H1 (cell line): ENCODE data around the gene MRPS31. TPM values are rescaled to one million over a fixed set of nuclear protein-coding genes. Genes with fewer than 3 reads are reported as not detected.

ENCODE experiments used
- EGR1 ChIP-seq: IDR thresholded peaks from 2 replicates; pipeline ENCODE4 v1.6.1; 2011; ENCODE audit warnings: low read depth, low read length, borderline replicate concordance
- RNF2 ChIP-seq: fragments of 200-900, 300-1000 bp; sonication (generic); IDR thresholded peaks from 2 replicates; pipeline ENCODE4 v1.7.1; 2016; ENCODE audit warnings: borderline replicate concordance, low read depth, mild to moderate bottlenecking, antibody characterized with exemption, low read length; ENCODE audit not compliant: poor library complexity, severe bottlenecking; ENCODE audit errors: missing control alignments
- polyA plus RNA-seq, 7 experiments: library from polyadenylated mRNA; depleted of rRNA in 3 of 7; stranded (reverse) in 5 of 7; unstranded in 2 of 7; fragments of >200 nt in 5 of 7; fragments of 200-250 nt in 2 of 7; gene quantifications; 1 replicate in 5 of 7; 2 replicates in 1 of 7; 4 replicates in 1 of 7; pipeline versions ENCODE4 v1.2.1 to v1.2.3, GENCODE V29; 2011 to 2013; ENCODE audit warnings: missing spikeins in 2 of 7, mixed read lengths in 2 of 7
- total RNA-seq: library from RNA; stranded (reverse); fragmentation: NEBNext Ultra II Directional; extraction: Animal tissue kit (Norgen Biotek cat#: 25700); gene quantifications from 2 replicates; pipeline ENCODE4 v1.2.1, GENCODE V29; 2021
- TF ChIP-seq, protein P1 (sequence below): fragments of 300-600 bp; sonication (generic); IDR thresholded peaks from 2 replicates; pipeline ENCODE4 v1.7.1; 2012; ENCODE audit warnings: low read length, moderate library complexity, mild to moderate bottlenecking, inconsistent platforms; ENCODE audit not compliant: insufficient replicate concordance

The MRPS31 gene
- total and polyA plus RNA-seq, 2 of the 8 experiments (the other 6 are each of a cell fraction or from before 2014, with no cell fraction given) = 13.6 to 33.3 TPM

DNA sequence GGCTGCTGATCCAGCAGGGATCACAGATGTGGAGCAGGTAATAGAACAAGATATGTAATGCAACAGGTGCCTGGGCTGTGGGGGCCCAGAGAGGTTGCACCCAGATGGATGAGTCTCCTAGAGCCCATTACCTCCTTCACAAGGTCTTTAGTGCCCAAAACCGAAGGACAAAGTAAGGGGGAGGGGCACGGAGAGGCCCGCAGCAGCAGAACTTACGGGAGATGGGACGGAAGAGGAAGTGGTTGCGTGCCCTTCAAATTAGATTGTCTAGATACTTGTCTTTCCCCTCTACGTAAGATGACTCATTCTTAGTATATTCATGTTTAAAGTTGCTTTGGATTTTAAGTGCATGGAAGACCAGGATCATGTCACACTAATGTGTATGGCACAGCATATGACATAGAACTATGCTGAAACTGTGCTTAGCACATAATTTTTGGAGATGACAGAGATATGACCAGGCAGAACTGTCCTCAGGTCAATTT lies 5.7 kb upstream of the MRPS31 start (continued):
- TF ChIP-seq, protein P1, sequence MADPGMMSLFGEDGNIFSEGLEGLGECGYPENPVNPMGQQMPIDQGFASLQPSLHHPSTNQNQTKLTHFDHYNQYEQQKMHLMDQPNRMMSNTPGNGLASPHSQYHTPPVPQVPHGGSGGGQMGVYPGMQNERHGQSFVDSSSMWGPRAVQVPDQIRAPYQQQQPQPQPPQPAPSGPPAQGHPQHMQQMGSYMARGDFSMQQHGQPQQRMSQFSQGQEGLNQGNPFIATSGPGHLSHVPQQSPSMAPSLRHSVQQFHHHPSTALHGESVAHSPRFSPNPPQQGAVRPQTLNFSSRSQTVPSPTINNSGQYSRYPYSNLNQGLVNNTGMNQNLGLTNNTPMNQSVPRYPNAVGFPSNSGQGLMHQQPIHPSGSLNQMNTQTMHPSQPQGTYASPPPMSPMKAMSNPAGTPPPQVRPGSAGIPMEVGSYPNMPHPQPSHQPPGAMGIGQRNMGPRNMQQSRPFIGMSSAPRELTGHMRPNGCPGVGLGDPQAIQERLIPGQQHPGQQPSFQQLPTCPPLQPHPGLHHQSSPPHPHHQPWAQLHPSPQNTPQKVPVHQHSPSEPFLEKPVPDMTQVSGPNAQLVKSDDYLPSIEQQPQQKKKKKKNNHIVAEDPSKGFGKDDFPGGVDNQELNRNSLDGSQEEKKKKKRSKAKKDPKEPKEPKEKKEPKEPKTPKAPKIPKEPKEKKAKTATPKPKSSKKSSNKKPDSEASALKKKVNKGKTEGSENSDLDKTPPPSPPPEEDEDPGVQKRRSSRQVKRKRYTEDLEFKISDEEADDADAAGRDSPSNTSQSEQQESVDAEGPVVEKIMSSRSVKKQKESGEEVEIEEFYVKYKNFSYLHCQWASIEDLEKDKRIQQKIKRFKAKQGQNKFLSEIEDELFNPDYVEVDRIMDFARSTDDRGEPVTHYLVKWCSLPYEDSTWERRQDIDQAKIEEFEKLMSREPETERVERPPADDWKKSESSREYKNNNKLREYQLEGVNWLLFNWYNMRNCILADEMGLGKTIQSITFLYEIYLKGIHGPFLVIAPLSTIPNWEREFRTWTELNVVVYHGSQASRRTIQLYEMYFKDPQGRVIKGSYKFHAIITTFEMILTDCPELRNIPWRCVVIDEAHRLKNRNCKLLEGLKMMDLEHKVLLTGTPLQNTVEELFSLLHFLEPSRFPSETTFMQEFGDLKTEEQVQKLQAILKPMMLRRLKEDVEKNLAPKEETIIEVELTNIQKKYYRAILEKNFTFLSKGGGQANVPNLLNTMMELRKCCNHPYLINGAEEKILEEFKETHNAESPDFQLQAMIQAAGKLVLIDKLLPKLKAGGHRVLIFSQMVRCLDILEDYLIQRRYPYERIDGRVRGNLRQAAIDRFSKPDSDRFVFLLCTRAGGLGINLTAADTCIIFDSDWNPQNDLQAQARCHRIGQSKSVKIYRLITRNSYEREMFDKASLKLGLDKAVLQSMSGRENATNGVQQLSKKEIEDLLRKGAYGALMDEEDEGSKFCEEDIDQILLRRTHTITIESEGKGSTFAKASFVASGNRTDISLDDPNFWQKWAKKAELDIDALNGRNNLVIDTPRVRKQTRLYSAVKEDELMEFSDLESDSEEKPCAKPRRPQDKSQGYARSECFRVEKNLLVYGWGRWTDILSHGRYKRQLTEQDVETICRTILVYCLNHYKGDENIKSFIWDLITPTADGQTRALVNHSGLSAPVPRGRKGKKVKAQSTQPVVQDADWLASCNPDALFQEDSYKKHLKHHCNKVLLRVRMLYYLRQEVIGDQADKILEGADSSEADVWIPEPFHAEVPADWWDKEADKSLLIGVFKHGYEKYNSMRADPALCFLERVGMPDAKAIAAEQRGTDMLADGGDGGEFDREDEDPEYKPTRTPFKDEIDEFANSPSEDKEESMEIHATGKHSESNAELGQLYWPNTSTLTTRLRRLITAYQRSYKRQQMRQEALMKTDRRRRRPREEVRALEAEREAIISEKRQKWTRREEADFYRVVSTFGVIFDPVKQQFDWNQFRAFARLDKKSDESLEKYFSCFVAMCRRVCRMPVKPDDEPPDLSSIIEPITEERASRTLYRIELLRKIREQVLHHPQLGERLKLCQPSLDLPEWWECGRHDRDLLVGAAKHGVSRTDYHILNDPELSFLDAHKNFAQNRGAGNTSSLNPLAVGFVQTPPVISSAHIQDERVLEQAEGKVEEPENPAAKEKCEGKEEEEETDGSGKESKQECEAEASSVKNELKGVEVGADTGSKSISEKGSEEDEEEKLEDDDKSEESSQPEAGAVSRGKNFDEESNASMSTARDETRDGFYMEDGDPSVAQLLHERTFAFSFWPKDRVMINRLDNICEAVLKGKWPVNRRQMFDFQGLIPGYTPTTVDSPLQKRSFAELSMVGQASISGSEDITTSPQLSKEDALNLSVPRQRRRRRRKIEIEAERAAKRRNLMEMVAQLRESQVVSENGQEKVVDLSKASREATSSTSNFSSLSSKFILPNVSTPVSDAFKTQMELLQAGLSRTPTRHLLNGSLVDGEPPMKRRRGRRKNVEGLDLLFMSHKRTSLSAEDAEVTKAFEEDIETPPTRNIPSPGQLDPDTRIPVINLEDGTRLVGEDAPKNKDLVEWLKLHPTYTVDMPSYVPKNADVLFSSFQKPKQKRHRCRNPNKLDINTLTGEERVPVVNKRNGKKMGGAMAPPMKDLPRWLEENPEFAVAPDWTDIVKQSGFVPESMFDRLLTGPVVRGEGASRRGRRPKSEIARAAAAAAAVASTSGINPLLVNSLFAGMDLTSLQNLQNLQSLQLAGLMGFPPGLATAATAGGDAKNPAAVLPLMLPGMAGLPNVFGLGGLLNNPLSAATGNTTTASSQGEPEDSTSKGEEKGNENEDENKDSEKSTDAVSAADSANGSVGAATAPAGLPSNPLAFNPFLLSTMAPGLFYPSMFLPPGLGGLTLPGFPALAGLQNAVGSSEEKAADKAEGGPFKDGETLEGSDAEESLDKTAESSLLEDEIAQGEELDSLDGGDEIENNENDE = no peak
- no peak for TF ChIP-seq RNF2
- TF ChIP-seq EGR1 = no peak
